Keratinocyte (primary cell): ENCODE data around the gene DGKI.
"Not testable (repeated sequence)": the region's sequence is repeated elsewhere in the genome, so short reads cannot be mapped to it uniquely, and the experiment has no call there.

Source experiments
- CTCF ChIP-seq, 3 experiments: IDR thresholded peaks in 1 of 3; conservative IDR thresholded peaks in 1 of 3; optimal IDR thresholded peaks in 1 of 3; 2 replicates in 2 of 3; 3 replicates in 1 of 3; pipeline versions ENCODE3 to v1.5.1; 2011; ENCODE audit warnings: low read length in 3 of 3, mild to moderate bottlenecking in 3 of 3, moderate library complexity in 2 of 3, control low read depth in 1 of 3, inconsistent platforms in 1 of 3; ENCODE audit not compliant: insufficient read depth in 2 of 3; ENCODE audit errors: extremely low read depth in 1 of 3
- EZH2 ChIP-seq: IDR thresholded peaks from one replicate; pipeline ENCODE4 v1.6.1; 2012; ENCODE audit warnings: inconsistent platforms, mild to moderate bottlenecking, low read length, moderate library complexity

- not testable (repeated sequence) for TF ChIP-seq CTCF (optimal IDR thresholded peaks at IDR 0.05 in 1 of 3, IDR thresholded peaks at IDR 0.05 in 1 of 3, conservative IDR thresholded peaks at IDR 0.05 in 1 of 3; ENCODE audit: extremely low read depth in 1 of 3, insufficient read depth in 2 of 3, low read length in 3 of 3); EZH2
Measured at GRCh38 chr7:137831555-137831954, 15.2 kb downstream of the DGKI start.
